ENCODE measurements around the gene DCAF12. TPM values are rescaled to one million over a fixed set of nuclear protein-coding genes. Genes with fewer than 3 reads are reported as not detected.

The DCAF12 gene
- total and polyA plus RNA-seq, 2 of the 13 experiments (the other 11 are each of a cell fraction or from before 2014, with no cell fraction given), result 26.8 to 37.4 TPM

GRCh38 chr9:34072868-34073590 lies 53.5 kb downstream of the DCAF12 start (continued):
- TF ChIP-seq ATF7 (IDR thresholded peaks at IDR 0.05) (no peak), ATF7 (CRISPR knock-in tag; IDR thresholded peaks at IDR 0.05) (no peak), FOXO1 (CRISPR knock-in tag; IDR thresholded peaks at IDR 0.05) (peak; percentile 76), ZEB1 (IDR thresholded peaks at IDR 0.05; ENCODE audit: insufficient replicate concordance, low read depth) (peak; percentile 67), ZNF790 (CRISPR knock-in tag; IDR thresholded peaks at IDR 0.05; ENCODE audit: borderline replicate concordance) (no peak), JUND (CRISPR knock-in tag; IDR thresholded peaks at IDR 0.05) (peak; percentile 74; the same call in 1 of the 2 replicates), MNT (IDR thresholded peaks at IDR 0.05) (0 out of 2 replicates have a peak, but pooled peaks have one; percentile 12), SMARCE1 (IDR thresholded peaks at IDR 0.05; ENCODE audit: borderline replicate concordance) (no peak), ARNTL (CRISPR knock-in tag; IDR thresholded peaks at IDR 0.05) (peak; percentile 86), CENPX (CRISPR knock-in tag; IDR thresholded peaks at IDR 0.05) (no peak), TARDBP (CRISPR knock-in tag; IDR thresholded peaks at IDR 0.05) (peak; percentile 71), ZNF660 (CRISPR knock-in tag; IDR thresholded peaks at IDR 0.05; ENCODE audit: borderline replicate concordance, low read depth) (no peak), NCOR1 (IDR thresholded peaks at IDR 0.05; ENCODE audit: borderline replicate concordance, low read length) (peak; percentile 64; the same call in 1 of the 2 replicates), TBL1XR1 (IDR thresholded peaks at IDR 0.05; ENCODE audit: borderline replicate concordance, low read length, partially characterized antibody) (no peak), ZNF333 (CRISPR knock-in tag; IDR thresholded peaks at IDR 0.05; ENCODE audit: borderline replicate concordance) (no peak), AKAP8 (CRISPR knock-in tag; IDR thresholded peaks at IDR 0.05) (no peak), NFYC (CRISPR knock-in tag; IDR thresholded peaks at IDR 0.05) (no peak), SMARCC2 (IDR thresholded peaks at IDR 0.05) (no peak), ZFP90 (CRISPR knock-in tag; IDR thresholded peaks at IDR 0.05; ENCODE audit: borderline replicate concordance) (peak; percentile 43; the same call in 1 of the 2 replicates), ZSCAN22 (CRISPR knock-in tag; IDR thresholded peaks at IDR 0.05) (no peak), TIGD3 (CRISPR knock-in tag; IDR thresholded peaks at IDR 0.05; ENCODE audit: borderline replicate concordance) (no peak), SATB2 (CRISPR knock-in tag; IDR thresholded peaks at IDR 0.05) (no peak), ZNF264 (CRISPR knock-in tag; IDR thresholded peaks at IDR 0.05) (0 out of 2 replicates have a peak, but pooled peaks have one; percentile 70), SOX5 (CRISPR knock-in tag; IDR thresholded peaks at IDR 0.05; ENCODE audit: borderline replicate concordance) (peak; percentile 82), ZNF691 (CRISPR knock-in tag; IDR thresholded peaks at IDR 0.05; ENCODE audit: borderline replicate concordance, low read depth) (peak; percentile 99), ZSCAN12 (CRISPR knock-in tag; IDR thresholded peaks at IDR 0.05) (no peak), ZNF556 (CRISPR knock-in tag; IDR thresholded peaks at IDR 0.05; ENCODE audit: borderline replicate concordance) (no peak)
